NCI-H446 (cell line): ENCODE data around the gene IFNL4.
"Not testable (repeated sequence)": the region's sequence is repeated elsewhere in the genome, so short reads cannot be mapped to it uniquely, and the experiment has no call there.

Experiments
- DNase-seq, 2 experiments: peaks; one replicate each; lab custom pipeline; 2025; lab: John Stamatoyannopoulos, UW

The IFNL4 gene

GRCh38 chr19:39223703-39224279 is 24.9 kb downstream of the IFNL4 start:
- DNase-seq: no peak

GRCh38 chr19:39219108-39219507 is 29.5 kb downstream of the IFNL4 start:
- not testable (repeated sequence) for DNase-seq

GRCh38 chr19:39218230-39219007 is 30.2 kb downstream of the IFNL4 start:
- DNase-seq: no peak

GRCh38 chr19:39217094-39217493 is 31.6 kb downstream of the IFNL4 start:
- no peak for DNase-seq

- not testable (repeated sequence) for DNase-seq
These were observed 33.3 kb downstream of the IFNL4 start for GRCh38 chr19:39215323-39215722.

GRCh38 chr19:39212375-39212742 is 36.3 kb downstream of the IFNL4 start:
- peak in 1 of 2 experiments; percentile 17 for DNase-seq

GRCh38 chr19:39211731-39212374 is 36.8 kb downstream of the IFNL4 start:
- no peak for DNase-seq

GRCh38 chr19:39209196-39209595 is 39.5 kb downstream of the IFNL4 start:
- no peak for DNase-seq

GRCh38 chr19:39208175-39208795 is 40.4 kb downstream of the IFNL4 start:
- DNase-seq: no peak

GRCh38 chr19:39207293-39207836 is 41.3 kb downstream of the IFNL4 start:
- no peak for DNase-seq

GRCh38 chr19:39206122-39206521 is 42.5 kb downstream of the IFNL4 start:
- DNase-seq: no peak

GRCh38 chr19:39205449-39205764 is 43.2 kb downstream of the IFNL4 start:
- no peak for DNase-seq

- no peak for DNase-seq
These were observed 45.0 kb downstream of the IFNL4 start, which contains the start of gene SYCN for GRCh38 chr19:39203372-39204341. Gene SYCN, minus strand, starts transcription at chr19:39204263. Its CDS starts 9 bp downstream, at chr19:39204254.

GRCh38 chr19:39202998-39203355 is 45.7 kb downstream of the IFNL4 start:
- DNase-seq: no peak

GRCh38 chr19:39200803-39201115 is 47.9 kb downstream of the IFNL4 start:
- DNase-seq: no peak

- DNase-seq: no peak
These were observed 48.4 kb downstream of the IFNL4 start for GRCh38 chr19:39200066-39200802.

- no peak for DNase-seq
These were observed 49.6 kb downstream of the IFNL4 start for GRCh38 chr19:39199025-39199424.

- DNase-seq: no peak
These were observed 50.8 kb downstream of the IFNL4 start for GRCh38 chr19:39197808-39198207.

GRCh38 chr19:39196860-39197562 is 51.6 kb downstream of the IFNL4 start, which contains the start of gene NCCRP1:
Gene NCCRP1, plus strand, starts transcription at chr19:39196964. Its CDS starts 19 bp downstream, at chr19:39196983.
- DNase-seq: no peak

GRCh38 chr19:39196320-39196719 is 52.3 kb downstream of the IFNL4 start:
- DNase-seq: no peak
